DOHH2 (cell line): ENCODE data around the gene WWP2.

Experiments used
- CTCF ChIP-seq: fragments of 200-600 bp; sonication (generic); IDR thresholded peaks from one replicate; pipeline ENCODE4 v1.5.1; 2014; ENCODE audit warnings: antibody characterized with exemption, mild to moderate bottlenecking, low read depth, low read length; ENCODE audit not compliant: poor library complexity, severe bottlenecking
- EZH2phosphoT487 ChIP-seq: fragments of 200-600 bp; sonication (generic); IDR thresholded peaks from 2 replicates; pipeline ENCODE4 v1.6.1; 2017; ENCODE audit warnings: borderline replicate concordance, mild to moderate bottlenecking, antibody characterized with exemption, low read length, moderate library complexity, mixed read lengths

GRCh38 chr16:69775563-69775962, 13.4 kb downstream of the WWP2 start:
- TF ChIP-seq CTCF (no peak), EZH2phosphoT487 (no peak)
